SJCRH30 (cell line): ENCODE data around the gene TINAGL1. TPM values are rescaled to one million over a fixed set of nuclear protein-coding genes. Genes with fewer than 3 reads are reported as not detected.

Experiments
- DNase-seq, 2 experiments: peaks; one replicate each; pipeline ENCODE4 v3.0.0-alpha.2; 2015 to 2020
- H3K27ac ChIP-seq: fragments of 250-450 bp; sonication (Bioruptor Pico); 2 replicates; pipeline ENCODE4 v1.5.1; 2020; ENCODE audit warnings: mild to moderate bottlenecking, moderate library complexity
- H3K27me3 ChIP-seq: fragments of 250-450 bp; sonication (Bioruptor Pico); 2 replicates; pipeline ENCODE4 v1.5.1; 2020; ENCODE audit warnings: mild to moderate bottlenecking, moderate library complexity
- H3K36me3 ChIP-seq: fragments of 250-450 bp; sonication (Bioruptor Pico); 2 replicates; pipeline ENCODE4 v1.5.1; 2020; ENCODE audit warnings: mild to moderate bottlenecking, moderate library complexity
- H3K4me1 ChIP-seq: fragments of 250-450 bp; sonication (Bioruptor Pico); 2 replicates; pipeline ENCODE4 v1.5.1; 2020; ENCODE audit warnings: mild to moderate bottlenecking, moderate library complexity
- H3K4me3 ChIP-seq: fragments of 250-450 bp; sonication (Bioruptor Pico); 2 replicates; pipeline ENCODE4 v1.5.1; 2020; ENCODE audit warnings: mild to moderate bottlenecking, moderate library complexity
- H3K9me3 ChIP-seq: fragments of 250-450 bp; sonication (Bioruptor Pico); replicated peaks from 2 replicates; pipeline ENCODE4 v1.5.1; 2020; ENCODE audit warnings: mild to moderate bottlenecking, moderate library complexity
- total RNA-seq: library from RNA; depleted of rRNA; stranded (reverse); fragments of >200 nt; shearing (Covaris generic); gene quantifications from 2 replicates; pipeline ENCODE4 v1.2.3, GENCODE V29; 2014

The TINAGL1 gene
- total RNA-seq, 1 experiment from 2014 or later = 1.2 TPM

DNA sequence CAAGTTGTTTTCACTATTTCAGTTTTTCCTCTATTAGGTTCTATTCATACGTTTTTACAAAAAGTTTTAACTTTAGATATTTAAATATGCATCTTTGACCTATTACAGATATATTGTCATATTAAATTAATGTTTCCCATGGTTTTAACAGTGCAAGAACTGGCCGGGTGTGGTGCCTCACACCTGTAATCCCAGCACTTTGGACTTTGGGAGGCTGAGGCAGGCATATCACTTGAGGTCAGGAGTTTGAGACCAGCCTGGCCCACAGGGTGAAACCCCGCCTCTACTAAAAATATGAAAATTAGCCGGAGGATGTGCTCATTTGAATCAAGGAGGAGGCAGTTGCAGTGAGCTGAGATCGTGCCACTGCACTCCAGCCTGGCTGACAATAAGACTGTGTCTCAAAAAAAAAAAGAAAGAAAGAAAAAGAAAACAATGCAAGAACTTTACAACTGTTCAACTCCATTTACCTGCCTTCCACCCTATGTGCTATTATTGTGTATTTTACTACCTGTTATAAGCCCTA lies 19.8 kb upstream of the TINAGL1 start:
- H3K27ac ChIP-seq = no peak overlapping the region
- H3K9me3 ChIP-seq = peaks cover 3% of the 10 kb centered on the region; the same call in 1 of the 2 replicates
- H3K27me3 ChIP-seq = no peaks in the 10 kb centered on the region
- no peaks in the 10 kb centered on the region; the same call in none of the 2 replicates for H3K4me1 ChIP-seq
- no peak overlapping the region for H3K4me3 ChIP-seq
- DNase-seq = no peak
- no peaks in the 10 kb centered on the region for H3K36me3 ChIP-seq

DNA sequence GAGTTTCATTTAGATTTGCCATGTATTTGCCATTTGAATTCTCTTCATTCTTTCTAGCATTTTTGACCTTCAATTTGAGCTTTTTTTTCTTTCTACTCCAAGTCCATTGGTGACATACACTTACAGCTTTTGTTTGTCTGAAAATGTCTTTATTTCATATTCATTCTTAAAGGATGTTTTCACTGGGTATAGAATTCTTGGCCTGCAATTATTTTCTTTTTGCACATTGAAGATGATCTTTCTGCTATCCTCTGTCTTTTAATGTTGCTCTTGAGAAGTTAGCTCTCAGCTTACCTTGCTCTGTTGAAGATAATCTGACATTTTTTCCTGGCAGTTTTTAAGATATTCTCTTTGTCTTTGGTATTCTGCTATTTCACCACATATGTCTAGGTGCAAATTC lies 16.6 kb upstream of the TINAGL1 start:
- Histone ChIP-seq H3K4me1 (peaks cover 6% of the 10 kb centered on the region; the same call in 1 of the 2 replicates), H3K36me3 (no peaks in the 10 kb centered on the region), H3K27ac (no peak overlapping the region), H3K4me3 (no peak overlapping the region), H3K9me3 (peaks cover 3% of the 10 kb centered on the region; the same call in 1 of the 2 replicates), H3K27me3 (no peaks in the 10 kb centered on the region)
- no peak for DNase-seq

DNA sequence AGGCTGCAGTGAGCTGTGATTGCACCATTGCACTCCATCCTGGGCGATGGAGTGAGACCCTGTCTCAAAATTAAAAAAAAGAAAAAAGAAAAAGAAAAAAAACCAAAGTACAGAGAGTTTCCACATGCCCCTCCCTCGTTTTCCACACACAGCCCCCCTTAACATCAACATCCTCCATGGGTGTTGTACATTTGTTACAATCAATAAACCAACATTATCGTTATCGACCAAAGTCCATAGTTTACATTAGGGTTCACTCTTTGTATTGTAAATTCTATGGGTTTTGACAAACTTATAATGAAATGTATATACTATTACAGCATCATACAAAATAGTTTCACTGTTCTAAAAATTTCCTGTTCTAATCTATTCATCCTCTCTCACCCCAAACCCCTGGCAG lies 15.9 kb upstream of the TINAGL1 start:
- H3K36me3 ChIP-seq = no peaks in the 10 kb centered on the region
- H3K27me3 ChIP-seq = no peaks in the 10 kb centered on the region
- H3K4me3 ChIP-seq = no peak overlapping the region
- peaks cover 3% of the 10 kb centered on the region; the same call in 1 of the 2 replicates for H3K9me3 ChIP-seq
- no peak for DNase-seq
- no peak overlapping the region for H3K27ac ChIP-seq
- H3K4me1 ChIP-seq = peaks cover 6% of the 10 kb centered on the region; the same call in 1 of the 2 replicates

DNA sequence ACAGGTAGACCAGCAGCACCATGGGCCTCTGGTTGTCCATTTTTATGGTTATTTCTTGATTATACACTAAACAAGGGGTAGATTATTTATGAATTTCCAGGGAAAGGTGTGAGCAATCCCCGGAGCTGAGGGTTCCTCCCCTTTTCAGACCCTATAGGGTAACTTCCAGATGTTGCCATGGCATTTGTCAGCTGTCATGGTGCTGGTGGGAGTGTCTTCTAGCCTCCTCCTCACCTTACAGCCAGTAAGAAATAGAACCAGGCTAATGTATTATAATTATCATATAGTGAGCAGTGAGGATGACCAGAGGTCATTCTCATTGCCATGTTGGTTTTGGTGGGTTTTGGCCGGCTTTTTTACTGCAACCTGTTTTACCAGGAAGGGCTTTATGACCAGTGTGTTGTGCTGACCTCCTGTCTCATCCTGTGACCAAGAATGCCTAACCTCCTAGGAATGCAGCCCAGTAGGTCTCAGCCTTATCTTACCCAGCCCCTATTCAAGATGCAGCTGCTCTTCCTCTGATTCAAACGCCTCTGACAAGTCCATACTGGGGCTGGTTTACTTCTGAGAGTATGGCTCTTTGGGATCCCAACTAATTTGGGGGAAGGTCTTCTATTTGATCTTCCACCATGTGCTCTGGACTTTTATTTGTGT lies 13.5 kb upstream of the TINAGL1 start:
- peak in 1 of 2 experiments; percentile 26 for DNase-seq
- 0 out of 2 replicates have a peak, but pooled peaks cover 3% of the 10 kb centered on the region for H3K27me3 ChIP-seq
- H3K27ac ChIP-seq = peak overlapping the region; percentile 2; the same call in 1 of the 2 replicates
- peaks cover 3% of the 10 kb centered on the region; the same call in 1 of the 2 replicates for H3K9me3 ChIP-seq
- H3K36me3 ChIP-seq = no peaks in the 10 kb centered on the region
- peaks cover 6% of the 10 kb centered on the region; the same call in 1 of the 2 replicates for H3K4me1 ChIP-seq
- H3K4me3 ChIP-seq = no peak overlapping the region

DNA sequence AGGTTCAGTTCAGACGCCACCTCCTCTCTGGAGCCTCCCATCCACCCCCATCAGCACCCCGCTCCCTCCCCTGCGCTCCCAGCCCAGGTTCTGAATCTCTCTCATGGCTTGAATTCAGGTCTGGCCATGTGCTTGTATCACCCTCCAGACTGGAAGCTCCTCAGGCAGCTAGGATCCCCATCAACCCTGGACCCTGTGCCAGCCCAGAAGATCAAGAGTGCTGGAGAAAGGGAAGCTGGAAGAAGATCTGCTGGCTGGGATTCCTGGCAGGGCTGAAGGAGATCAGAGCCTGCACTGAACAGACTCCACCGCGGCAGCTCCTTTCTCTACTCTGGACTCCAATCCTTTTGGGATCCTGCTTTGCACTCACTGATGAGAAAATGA lies 11.7 kb upstream of the TINAGL1 start:
- Histone ChIP-seq H3K36me3 (no peaks in the 10 kb centered on the region), H3K4me3 (no peak overlapping the region), H3K27me3 (0 out of 2 replicates have a peak, but pooled peaks cover 3% of the 10 kb centered on the region), H3K4me1 (peaks cover 6% of the 10 kb centered on the region; the same call in 1 of the 2 replicates), H3K9me3 (peaks cover 3% of the 10 kb centered on the region; the same call in 1 of the 2 replicates), H3K27ac (no peak overlapping the region)
- no peak for DNase-seq

DNA sequence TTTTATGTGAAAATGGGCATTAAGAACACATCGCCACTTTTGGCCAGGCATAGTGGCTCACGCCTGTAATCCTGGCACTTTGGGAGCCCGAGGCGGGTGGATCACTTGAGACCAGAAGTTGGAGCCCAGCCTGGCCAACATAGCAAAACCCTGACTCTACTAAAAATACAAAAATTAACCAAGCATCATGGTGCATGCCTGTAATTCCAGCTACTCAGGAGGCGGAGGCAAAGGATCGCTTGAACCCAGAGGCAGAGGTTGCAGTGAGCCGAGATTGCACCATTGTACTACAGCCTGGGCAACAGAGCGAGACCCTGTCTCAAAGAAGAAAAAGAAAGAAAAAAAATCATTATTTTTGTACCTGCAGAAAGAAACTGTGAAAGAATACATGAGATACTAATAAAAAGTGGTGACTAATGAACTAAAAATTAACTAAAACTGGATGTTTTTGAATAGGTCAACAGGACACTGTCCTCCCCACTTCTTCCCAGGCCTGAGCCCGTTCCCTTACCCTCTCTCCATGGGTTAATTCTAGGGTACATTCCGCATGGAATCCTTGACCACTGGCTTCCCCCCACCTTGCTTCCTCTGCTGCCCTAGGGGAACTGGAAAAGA lies 8.3 kb upstream of the TINAGL1 start:
- no peak overlapping the region for H3K4me3 ChIP-seq
- H3K9me3 ChIP-seq = no peaks in the 10 kb centered on the region
- H3K27me3 ChIP-seq = peaks cover 3% of the 10 kb centered on the region; the same call in 1 of the 2 replicates
- H3K4me1 ChIP-seq = no peaks in the 10 kb centered on the region; the same call in 1 of the 2 replicates
- no peak for DNase-seq
- H3K27ac ChIP-seq = no peak overlapping the region
- H3K36me3 ChIP-seq = no peaks in the 10 kb centered on the region

DNA sequence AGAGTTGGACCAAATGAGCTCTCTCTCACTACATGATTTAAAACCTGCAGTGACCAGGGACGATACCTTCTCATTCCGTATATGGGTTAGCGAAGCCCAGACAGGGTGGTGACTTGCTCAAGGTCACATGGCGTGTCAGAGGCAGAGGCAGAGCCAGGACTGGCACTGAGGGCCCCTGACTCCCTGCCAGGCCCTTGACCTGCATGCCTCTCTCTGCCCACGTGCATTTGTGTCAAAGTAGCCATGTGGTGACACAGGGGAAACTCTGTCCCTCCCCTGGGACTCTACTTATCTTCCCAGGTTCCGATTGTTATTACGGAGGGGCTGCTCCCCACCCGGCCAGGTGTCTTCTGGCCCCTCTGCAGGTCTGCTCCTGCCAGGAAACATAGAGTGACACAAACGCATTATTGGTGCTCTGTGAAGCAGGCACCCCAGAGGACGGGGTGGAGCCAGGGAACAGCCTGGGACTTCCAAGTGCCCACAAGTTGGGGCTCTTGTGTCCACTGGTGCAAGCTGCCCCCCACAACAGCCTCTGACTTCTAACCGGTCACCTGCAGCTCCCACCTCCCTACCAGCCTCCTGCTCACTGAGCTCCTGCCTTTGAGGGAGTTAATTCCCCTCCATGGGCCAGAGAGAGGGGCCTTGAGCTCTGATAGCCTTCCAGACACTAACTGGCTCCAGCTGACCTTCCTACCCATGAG lies 7.3 kb upstream of the TINAGL1 start:
- Histone ChIP-seq H3K9me3 (no peaks in the 10 kb centered on the region), H3K4me1 (peaks cover 7% of the 10 kb centered on the region), H3K4me3 (no peak overlapping the region), H3K27me3 (peaks cover 3% of the 10 kb centered on the region; the same call in 1 of the 2 replicates), H3K36me3 (no peaks in the 10 kb centered on the region), H3K27ac (no peak overlapping the region)
- DNase-seq = no peak

DNA sequence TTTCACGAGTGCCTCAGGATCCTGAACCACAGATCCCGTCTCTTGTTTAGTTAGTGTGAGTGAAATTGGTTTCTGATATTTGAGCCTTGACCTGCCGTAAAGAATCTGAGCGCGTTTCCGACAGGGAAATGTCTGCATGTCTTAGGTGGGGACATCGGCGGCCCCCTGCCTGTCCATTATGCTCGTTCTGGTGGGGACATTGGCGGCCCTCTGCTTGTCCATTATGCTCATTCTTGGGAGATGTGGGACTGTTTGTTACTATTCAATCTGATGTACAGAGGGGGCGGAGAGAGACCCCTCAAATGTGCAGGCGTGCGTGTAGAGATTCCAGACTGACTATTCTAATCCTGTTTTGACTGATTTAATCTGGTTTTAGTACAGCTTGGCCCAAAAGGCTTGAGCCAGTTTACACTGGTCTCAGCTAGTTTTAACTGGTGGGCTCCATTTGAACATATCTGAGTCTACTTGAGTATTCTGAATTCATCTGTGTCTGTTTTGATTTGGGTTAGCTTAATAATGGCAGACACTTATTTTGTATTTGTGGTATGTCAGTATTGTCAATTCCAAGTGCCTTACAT lies 6.6 kb upstream of the TINAGL1 start:
- H3K36me3 ChIP-seq = no peaks in the 10 kb centered on the region
- H3K4me1 ChIP-seq = peaks cover 13% of the 10 kb centered on the region
- H3K27me3 ChIP-seq = peaks cover 3% of the 10 kb centered on the region; the same call in 1 of the 2 replicates
- no peaks in the 10 kb centered on the region for H3K9me3 ChIP-seq
- no peak overlapping the region for H3K27ac ChIP-seq
- no peak for DNase-seq
- H3K4me3 ChIP-seq = no peak overlapping the region

DNA sequence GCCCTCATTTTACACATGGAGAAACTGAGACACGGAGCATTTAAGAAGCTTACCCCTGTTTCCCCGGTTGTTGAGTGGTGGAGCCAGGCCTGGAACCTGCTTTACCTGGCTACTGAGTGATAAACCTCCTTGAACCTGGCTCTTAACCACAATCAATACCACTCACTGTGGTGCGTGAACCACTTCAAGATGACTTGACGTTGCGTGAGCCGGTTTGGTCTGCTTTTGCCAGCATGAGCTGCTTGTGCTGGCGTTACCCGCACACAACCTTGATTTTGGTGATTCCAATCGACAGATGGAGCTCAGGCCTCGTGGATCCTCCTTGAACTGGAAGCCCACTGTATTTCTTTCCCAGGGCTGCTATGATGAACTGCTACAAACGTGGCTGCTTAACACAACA lies 6.1 kb upstream of the TINAGL1 start:
- Histone ChIP-seq H3K27ac (no peak overlapping the region), H3K4me3 (no peak overlapping the region), H3K36me3 (no peaks in the 10 kb centered on the region), H3K4me1 (peaks cover 19% of the 10 kb centered on the region), H3K27me3 (peaks cover 3% of the 10 kb centered on the region; the same call in 1 of the 2 replicates), H3K9me3 (no peaks in the 10 kb centered on the region)
- no peak for DNase-seq

DNA sequence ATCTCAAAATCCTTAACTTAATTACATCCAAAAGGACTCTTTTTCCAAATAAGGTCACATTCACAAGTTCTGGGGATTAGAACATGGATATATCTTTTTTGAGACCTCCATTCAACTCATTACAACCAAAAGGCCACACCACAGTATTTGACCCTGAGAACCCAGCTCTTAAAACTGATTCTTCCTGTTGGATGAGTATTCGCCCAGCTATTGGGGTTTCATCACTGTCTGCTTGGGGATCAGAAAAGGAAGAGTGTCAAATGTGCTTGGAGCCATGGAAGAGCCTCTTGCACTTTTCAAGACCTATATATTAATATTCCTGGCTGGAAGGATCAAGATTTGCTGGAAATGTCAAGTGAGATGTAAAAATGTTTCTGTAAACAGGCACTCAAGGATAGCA lies 5.4 kb upstream of the TINAGL1 start:
- H3K4me3 ChIP-seq = no peak overlapping the region
- no peak for DNase-seq

DNA sequence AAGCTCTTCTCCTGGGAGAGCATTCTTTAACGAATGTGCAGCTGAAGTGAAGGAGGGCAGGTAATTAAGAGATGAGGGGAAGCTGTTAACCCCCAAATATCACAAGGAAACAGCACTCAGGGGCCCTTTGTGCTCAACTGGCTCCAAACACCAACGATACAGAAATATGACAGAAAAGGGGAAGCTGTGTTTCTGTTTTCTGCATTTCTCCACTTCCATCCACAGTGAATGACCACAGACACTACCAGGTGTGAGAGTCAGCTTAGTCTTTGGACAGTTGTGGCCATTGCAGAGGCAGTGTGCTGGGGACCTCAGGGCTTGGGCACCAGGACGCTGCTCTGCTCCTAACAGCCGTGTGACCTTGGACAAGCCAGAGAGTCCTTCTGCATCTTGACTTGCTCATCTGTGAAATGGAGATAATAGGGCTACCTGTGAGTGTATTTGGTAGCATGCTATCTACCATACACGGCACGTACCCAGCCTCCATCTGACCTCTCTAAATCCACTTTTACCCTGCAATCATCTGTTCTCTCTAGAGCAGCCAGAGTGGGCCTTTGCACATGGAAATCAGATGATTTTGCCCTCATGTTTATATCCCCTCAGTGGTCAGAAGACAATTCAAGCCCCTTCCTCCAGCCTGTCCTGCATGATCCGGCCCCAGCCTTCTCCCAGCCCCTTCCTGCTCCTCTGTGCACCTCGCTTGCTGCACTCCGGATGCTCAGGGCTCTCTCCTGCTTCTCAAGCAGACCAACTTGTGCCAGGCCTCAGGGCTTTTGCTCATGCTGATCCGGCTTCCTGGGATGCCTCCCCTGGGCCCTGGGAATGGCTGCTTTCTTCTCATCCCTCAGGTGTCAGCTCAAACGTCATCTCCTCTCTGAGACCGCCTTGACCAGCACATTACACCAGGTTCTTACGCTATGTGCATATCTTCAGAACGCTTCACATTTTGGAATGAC lies 4.7 kb upstream of the TINAGL1 start:
- Histone ChIP-seq H3K27ac (no peak overlapping the region), H3K4me1 (peaks cover 32% of the 10 kb centered on the region), H3K36me3 (no peaks in the 10 kb centered on the region), H3K4me3 (no peak overlapping the region), H3K27me3 (no peaks in the 10 kb centered on the region; the same call in 1 of the 2 replicates), H3K9me3 (no peaks in the 10 kb centered on the region)
- no peak for DNase-seq

More for the DNA sequence above, 5.4 kb upstream of the TINAGL1 start:
- peaks cover 3% of the 10 kb centered on the region; the same call in 1 of the 2 replicates for H3K27me3 ChIP-seq
- H3K27ac ChIP-seq = no peak overlapping the region
- H3K4me1 ChIP-seq = peaks cover 25% of the 10 kb centered on the region
- H3K9me3 ChIP-seq = no peaks in the 10 kb centered on the region
- no peaks in the 10 kb centered on the region for H3K36me3 ChIP-seq

DNA sequence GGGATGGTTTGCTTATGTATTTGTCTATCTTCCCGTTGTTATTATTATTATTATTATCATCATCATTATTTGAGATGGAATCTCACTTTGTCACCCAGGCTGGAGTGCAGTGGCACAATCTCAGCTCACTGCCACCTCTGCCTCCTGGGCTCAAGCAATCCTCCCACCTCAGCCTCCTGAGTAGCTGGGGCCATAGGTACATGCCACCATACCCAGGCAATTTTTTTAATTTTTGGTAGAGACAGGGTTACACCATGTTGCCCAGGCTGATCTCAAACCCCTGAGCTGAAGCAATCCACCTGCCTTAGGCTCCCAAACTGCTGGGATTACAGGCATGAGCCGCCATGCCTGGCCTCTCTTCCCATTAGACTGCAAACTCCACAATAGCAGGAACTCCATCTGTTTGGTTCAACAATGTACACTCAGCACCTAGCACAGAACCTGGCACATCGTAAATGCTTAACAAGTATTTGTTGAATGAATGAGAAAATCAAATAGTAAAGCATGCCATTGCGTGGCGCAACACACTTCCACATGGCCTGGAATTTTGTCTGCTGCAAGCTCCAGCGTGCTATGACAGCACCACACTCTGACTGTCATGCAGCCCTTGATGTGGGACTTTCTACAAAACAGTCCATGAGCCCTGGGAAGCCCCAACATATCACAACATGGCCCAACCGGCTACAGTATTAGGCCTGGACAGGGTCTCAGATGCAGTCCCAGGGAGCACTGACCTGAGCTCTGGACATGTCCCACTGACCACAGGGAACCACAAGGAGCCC lies 3.8 kb upstream of the TINAGL1 start:
- H3K9me3 ChIP-seq = no peaks in the 10 kb centered on the region
- no peaks in the 10 kb centered on the region; the same call in 1 of the 2 replicates for H3K27me3 ChIP-seq
- H3K4me1 ChIP-seq = peaks cover 33% of the 10 kb centered on the region
- no peaks in the 10 kb centered on the region for H3K36me3 ChIP-seq
- H3K27ac ChIP-seq = no peak overlapping the region
- H3K4me3 ChIP-seq = no peak overlapping the region
- no peak for DNase-seq

DNA sequence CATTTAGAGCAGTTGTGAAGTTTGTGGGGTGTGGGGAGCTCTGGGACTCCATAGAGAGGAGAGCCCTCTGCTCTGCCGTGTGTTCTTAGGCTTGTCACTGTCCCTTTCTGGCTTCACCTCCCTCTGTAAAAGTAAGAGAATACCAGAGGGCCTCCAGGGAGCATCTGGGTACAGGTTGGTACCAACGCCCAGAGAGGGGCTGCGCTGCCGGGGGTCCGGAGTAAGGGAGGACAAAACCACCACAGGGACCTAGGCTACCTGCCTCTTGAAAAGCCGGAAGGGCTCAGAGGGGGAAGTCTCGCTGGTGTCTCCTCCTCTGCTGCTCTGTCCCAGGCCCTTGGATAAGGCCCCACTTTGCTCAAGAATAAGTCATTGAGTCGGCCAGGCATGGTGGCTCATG lies 3.1 kb upstream of the TINAGL1 start:
- Histone ChIP-seq H3K9me3 (no peaks in the 10 kb centered on the region), H3K4me3 (no peak overlapping the region), H3K27me3 (no peaks in the 10 kb centered on the region; the same call in 1 of the 2 replicates), H3K4me1 (peaks cover 36% of the 10 kb centered on the region), H3K27ac (no peak overlapping the region), H3K36me3 (no peaks in the 10 kb centered on the region)
- DNase-seq = no peak
